ENCODE data around the gene JADE2.
"Not testable (repeated sequence)": the region's sequence is repeated elsewhere in the genome, so short reads cannot be mapped to it uniquely, and the experiment has no call there.

JADE2 gene

GRCh38 chr5:134508521-134509195 lies 16.8 kb upstream of the JADE2 start:
- DNase-seq (ENCODE audit: low read depth) = no peak

- no peak for DNase-seq (ENCODE audit: low read depth)
Observed at GRCh38 chr5:134509308-134510040, 16.0 kb upstream of the JADE2 start.

GRCh38 chr5:134510970-134511795 lies 14.3 kb upstream of the JADE2 start:
- DNase-seq (ENCODE audit: low read depth) = no peak

GRCh38 chr5:134511796-134512660 lies 13.4 kb upstream of the JADE2 start:
- DNase-seq (ENCODE audit: low read depth) = no peak

GRCh38 chr5:134512661-134512999 lies 12.8 kb upstream of the JADE2 start:
- no peak for DNase-seq (ENCODE audit: low read depth)

- DNase-seq (ENCODE audit: low read depth) = no peak
Observed at GRCh38 chr5:134515801-134516200, 9.7 kb upstream of the JADE2 start.

GRCh38 chr5:134516984-134517383 lies 8.5 kb upstream of the JADE2 start:
- not testable (repeated sequence) for DNase-seq (ENCODE audit: low read depth)

- no peak for DNase-seq (ENCODE audit: low read depth)
Observed at GRCh38 chr5:134517553-134517952, 7.9 kb upstream of the JADE2 start.

- no peak for DNase-seq (ENCODE audit: low read depth)
Observed at GRCh38 chr5:134519989-134520388, 5.5 kb upstream of the JADE2 start.

GRCh38 chr5:134521841-134522240 lies 3.6 kb upstream of the JADE2 start:
- DNase-seq (ENCODE audit: low read depth) = no peak

GRCh38 chr5:134523543-134524271 lies 1.8 kb upstream of the JADE2 start:
- no peak for DNase-seq (ENCODE audit: low read depth)

GRCh38 chr5:134524272-134524825 lies 1.1 kb upstream of the JADE2 start:
- DNase-seq (ENCODE audit: low read depth) = peak; percentile 42

GRCh38 chr5:134525683-134526482 lies 413 bp downstream of the JADE2 start:
- no peak for DNase-seq (ENCODE audit: low read depth)

- DNase-seq (ENCODE audit: low read depth) = peak; percentile 54
Observed at GRCh38 chr5:134526483-134527155, 1.1 kb downstream of the JADE2 start.

GRCh38 chr5:134527156-134527960 lies 1.9 kb downstream of the JADE2 start:
- DNase-seq (ENCODE audit: low read depth) = peak; percentile 55

- DNase-seq (ENCODE audit: low read depth) = no peak
Observed at GRCh38 chr5:134527961-134528424, 2.5 kb downstream of the JADE2 start.

GRCh38 chr5:134528556-134528955 lies 3.1 kb downstream of the JADE2 start:
- DNase-seq (ENCODE audit: low read depth) = no peak

GRCh38 chr5:134529460-134529859 lies 4.0 kb downstream of the JADE2 start:
- no peak for DNase-seq (ENCODE audit: low read depth)
